LNCAP (cell line): ENCODE measurements around the gene FURIN.

Experiments
- TF ChIP-seq, protein P1 (sequence below): fragments of 450-650 bp; IDR thresholded peaks from 2 replicates; pipeline ENCODE4 v1.5.1; 2017; ENCODE audit warnings: mild to moderate bottlenecking

The FURIN gene

DNA sequence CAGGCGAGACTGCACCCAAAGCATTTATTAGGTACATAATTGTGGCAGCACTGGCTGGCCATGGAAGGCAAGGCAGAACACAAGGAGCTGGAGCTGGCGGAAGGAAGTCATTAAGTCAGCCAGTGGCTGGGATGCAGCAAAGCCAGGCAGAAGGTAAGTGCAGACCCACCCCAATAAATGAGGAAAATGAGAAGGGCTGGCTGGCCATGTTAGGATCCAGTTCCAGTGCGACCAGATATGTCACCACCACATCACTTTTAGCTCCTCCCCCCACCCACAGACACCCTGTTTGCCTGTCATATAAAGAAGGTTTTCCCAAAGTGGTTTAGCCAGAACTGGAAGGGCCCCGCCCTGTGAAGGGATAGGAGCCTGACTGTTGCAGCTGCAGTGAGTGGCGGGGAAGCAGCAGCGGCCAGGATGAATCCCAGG, at the start of gene FURIN:
TSS of gene FURIN (plus strand) at position 328 of the 429 bp plus-strand sequence. CDS start 7,153 bp downstream, outside the sequence.
- TF ChIP-seq, protein P1, sequence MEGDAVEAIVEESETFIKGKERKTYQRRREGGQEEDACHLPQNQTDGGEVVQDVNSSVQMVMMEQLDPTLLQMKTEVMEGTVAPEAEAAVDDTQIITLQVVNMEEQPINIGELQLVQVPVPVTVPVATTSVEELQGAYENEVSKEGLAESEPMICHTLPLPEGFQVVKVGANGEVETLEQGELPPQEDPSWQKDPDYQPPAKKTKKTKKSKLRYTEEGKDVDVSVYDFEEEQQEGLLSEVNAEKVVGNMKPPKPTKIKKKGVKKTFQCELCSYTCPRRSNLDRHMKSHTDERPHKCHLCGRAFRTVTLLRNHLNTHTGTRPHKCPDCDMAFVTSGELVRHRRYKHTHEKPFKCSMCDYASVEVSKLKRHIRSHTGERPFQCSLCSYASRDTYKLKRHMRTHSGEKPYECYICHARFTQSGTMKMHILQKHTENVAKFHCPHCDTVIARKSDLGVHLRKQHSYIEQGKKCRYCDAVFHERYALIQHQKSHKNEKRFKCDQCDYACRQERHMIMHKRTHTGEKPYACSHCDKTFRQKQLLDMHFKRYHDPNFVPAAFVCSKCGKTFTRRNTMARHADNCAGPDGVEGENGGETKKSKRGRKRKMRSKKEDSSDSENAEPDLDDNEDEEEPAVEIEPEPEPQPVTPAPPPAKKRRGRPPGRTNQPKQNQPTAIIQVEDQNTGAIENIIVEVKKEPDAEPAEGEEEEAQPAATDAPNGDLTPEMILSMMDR, result no peak

DNA sequence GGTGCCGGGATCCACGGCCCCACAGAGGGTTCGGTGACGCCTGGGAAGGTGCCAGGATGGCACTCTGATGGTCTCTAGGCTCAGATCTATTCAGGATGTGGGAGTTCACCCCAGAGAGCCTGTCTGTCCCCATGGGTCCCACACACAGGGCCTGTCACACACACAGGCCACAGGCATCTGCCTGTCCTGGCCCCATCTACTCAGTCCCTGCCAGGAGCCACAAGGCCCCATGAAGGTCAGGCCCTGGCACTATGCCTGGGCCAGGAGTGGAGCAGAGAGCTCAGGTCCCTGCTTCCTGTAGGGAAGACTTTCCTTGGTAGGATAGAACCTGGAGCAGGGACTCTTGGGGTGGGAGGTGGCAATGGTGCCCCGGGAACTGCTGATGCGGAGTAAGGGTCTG, 49.0 kb upstream of the FURIN start:
- TF ChIP-seq, protein P1, result no peak

DNA sequence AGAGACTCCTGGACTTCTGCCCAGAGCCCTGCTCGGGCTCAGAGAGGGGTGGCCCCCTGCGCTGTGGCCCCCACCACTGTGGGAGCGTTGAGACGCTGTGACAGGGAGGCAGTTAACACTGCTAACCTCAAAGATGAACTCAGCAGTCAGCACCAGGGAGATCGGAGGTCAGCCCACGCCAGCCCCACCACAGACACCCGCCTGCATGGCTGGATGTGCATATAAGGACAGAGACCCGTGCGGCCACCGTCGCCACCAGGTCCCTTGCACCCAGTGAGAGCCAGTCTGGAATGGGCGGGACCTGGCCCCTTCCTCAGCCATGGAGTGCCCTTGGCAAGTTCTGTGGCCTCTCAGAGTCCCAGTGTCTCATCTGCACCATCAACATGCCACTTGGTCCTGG, 48.5 kb upstream of the FURIN start:
- TF ChIP-seq, protein P1, result no peak

DNA sequence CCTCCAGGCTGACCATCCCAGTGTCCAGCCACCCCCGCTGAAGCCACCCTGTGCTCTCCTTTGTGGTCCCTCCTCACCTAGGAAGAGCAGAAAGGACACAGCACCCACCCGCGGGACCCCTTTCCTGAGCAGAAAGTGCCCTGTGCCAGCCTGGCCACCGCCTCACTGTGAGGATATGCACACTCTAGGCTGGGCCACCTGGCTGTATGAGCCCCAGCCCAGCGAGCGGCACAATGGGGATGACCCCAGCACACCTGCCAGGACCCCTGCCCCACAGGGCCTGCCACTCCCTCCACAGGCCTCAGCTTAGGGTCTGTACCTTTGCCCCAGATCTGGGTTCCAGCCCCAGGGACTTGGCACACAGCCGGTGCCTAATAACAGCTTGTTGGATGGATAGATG, 47.9 kb upstream of the FURIN start:
- TF ChIP-seq, protein P1, result no peak

DNA sequence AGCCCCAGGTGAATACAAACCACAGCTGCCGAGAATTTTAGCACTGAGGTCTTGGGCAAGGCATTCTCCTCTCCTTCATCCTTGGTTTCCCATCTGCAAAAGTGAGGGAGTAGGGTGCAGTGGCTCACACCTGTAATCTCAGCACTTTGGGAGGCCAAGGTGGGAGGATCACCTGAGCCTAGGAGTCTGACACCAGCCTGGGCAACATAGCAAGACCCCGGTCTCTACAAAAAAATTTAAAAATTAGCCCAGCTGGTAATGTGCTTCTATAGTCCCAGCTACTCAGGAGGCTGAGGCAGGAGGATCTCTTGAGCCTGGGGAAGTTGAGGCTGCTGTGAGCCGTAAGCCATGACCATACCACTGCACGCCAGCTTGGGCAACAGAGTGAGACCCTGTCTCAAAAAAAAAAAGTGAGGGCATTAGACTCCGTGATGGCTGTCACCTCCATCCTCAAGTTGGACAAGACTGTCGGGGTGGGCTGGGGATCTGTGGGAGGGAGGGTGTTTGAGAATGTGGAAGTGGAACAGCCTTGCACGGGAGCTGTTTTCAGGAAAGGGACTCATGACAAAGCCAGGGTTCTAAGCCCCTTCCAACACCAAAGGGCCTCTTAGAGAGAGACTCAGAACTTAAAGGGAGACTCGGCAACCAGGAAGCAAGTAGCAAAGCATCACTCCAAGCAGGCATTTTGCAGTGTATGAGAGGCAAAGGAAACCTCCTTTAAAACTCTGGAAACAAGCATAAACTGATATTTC, 46.0 kb upstream of the FURIN start:
- TF ChIP-seq, protein P1, result no peak

DNA sequence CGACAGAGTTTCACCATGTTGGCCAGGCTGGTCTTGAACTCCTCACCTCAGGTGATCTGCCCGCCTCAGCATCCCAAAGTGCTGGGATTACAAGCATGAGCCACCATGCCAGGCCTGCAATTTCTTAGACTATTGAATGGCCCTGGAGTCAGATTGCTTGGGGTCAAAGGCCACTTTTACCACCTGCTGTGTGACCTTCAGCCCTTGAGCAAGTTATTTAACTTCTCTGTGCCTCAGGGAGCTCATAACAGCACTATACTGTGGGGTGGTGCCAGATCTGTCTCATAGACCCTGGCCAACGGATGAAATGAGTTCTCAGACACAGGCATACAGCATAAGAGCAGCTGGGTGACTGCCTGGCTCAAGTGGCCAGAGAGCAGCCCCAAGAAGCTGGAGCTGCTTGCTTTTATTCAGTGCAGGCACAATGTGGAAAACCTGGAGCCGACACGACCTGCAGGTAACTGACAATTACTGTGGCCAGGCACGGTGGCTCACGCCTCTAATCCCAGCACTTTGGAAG, 44.9 kb upstream of the FURIN start:
- TF ChIP-seq, protein P1, result no peak

DNA sequence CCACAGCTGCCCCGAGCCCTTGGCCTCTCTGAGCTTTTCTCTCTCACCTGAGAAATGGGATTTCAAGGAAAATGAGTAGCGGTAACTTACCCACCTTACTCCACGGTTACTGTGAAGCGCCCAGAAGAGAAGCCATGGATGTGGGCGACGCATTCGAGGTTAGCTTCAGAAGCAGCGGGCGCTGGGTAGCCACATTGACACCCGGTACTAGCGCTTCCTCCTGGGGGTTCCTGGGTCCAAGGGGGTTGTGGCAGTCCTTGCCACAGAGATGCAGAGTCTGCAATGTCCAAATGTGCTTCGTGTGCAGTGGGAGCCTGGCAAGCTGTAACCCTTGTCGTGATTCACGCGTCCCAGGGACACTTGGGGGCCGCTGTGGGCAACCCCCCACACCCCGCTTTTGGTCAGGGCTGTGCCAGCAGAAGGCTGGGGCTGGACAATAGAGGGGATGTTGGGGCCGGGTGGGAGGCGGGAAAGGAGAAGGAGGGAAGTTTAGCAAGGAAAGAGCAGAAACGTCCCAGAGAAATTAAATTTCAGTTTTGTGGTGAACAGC, 41.4 kb upstream of the FURIN start:
- TF ChIP-seq, protein P1, result no peak
